Stimulated activated CD8-positive, alpha-beta memory T cell treated with anti-CD3 and anti-CD28 coated beads, Interleukin-7, amount 100 ng/mL, for 24 hours (primary cell): ENCODE measurements around the gene ST6GALNAC3.

ENCODE experiments used
- DNase-seq: peaks from one replicate; pipeline ENCODE4 v3.0.0-alpha.2; 2020; ENCODE audit warnings: low read depth

Gene ST6GALNAC3

GRCh38 chr1:76510672-76511557, 436.4 kb downstream of the ST6GALNAC3 start:
- DNase-seq, result no peak

- no peak for DNase-seq
These were observed 437.1 kb downstream of the ST6GALNAC3 start for GRCh38 chr1:76511558-76512179.

- DNase-seq, result no peak
These were observed 456.4 kb downstream of the ST6GALNAC3 start for GRCh38 chr1:76530953-76531352.

GRCh38 chr1:76541618-76542017, 467.1 kb downstream of the ST6GALNAC3 start:
- no peak for DNase-seq

- no peak for DNase-seq
These were observed 467.8 kb downstream of the ST6GALNAC3 start for GRCh38 chr1:76542359-76542758.

- DNase-seq, result no peak
These were observed 468.9 kb downstream of the ST6GALNAC3 start for GRCh38 chr1:76543495-76543894.

- no peak for DNase-seq
These were observed 471.9 kb downstream of the ST6GALNAC3 start for GRCh38 chr1:76546354-76546933.

GRCh38 chr1:76547916-76548315, 473.4 kb downstream of the ST6GALNAC3 start:
- no peak for DNase-seq

- no peak for DNase-seq
These were observed 474.1 kb downstream of the ST6GALNAC3 start for GRCh38 chr1:76548513-76549100.

- DNase-seq, result no peak
These were observed 479.7 kb downstream of the ST6GALNAC3 start for GRCh38 chr1:76554283-76554682.

- no peak for DNase-seq
These were observed 487.7 kb downstream of the ST6GALNAC3 start for GRCh38 chr1:76562292-76562691.

- DNase-seq, result no peak
These were observed 494.2 kb downstream of the ST6GALNAC3 start for GRCh38 chr1:76568573-76569238.

- no peak for DNase-seq
These were observed 496.7 kb downstream of the ST6GALNAC3 start for GRCh38 chr1:76571248-76571647.

GRCh38 chr1:76572229-76572628, 497.7 kb downstream of the ST6GALNAC3 start:
- no peak for DNase-seq

GRCh38 chr1:76576876-76577524, 502.5 kb downstream of the ST6GALNAC3 start:
- no peak for DNase-seq

- DNase-seq, result no peak
These were observed 503.1 kb downstream of the ST6GALNAC3 start for GRCh38 chr1:76577525-76578185.

GRCh38 chr1:76580206-76580605, 505.7 kb downstream of the ST6GALNAC3 start:
- no peak for DNase-seq

GRCh38 chr1:76581712-76582111, 507.2 kb downstream of the ST6GALNAC3 start:
- no peak for DNase-seq

GRCh38 chr1:76583235-76583868, 508.8 kb downstream of the ST6GALNAC3 start:
- DNase-seq, result no peak

GRCh38 chr1:76583875-76584477, 509.4 kb downstream of the ST6GALNAC3 start:
- DNase-seq, result no peak
